Right ventricle myocardium inferior (tissue), 1 donor: ENCODE measurements around the gene HORMAD1. TPM values are rescaled to one million over a fixed set of nuclear protein-coding genes. Genes with fewer than 3 reads are reported as not detected.
"Not testable (repeated sequence)": the region's sequence is repeated elsewhere in the genome, so short reads cannot be mapped to it uniquely, and the experiment has no call there.

Experiments used
- ATAC-seq: fragments of 200-7000 bp; cut with Tn5 transposase; one replicate; pipeline ENCODE4 v1.9.1; 2020; ENCODE audit warnings: mild to moderate bottlenecking, moderate library complexity
- DNase-seq: peaks from one replicate; pipeline ENCODE4 v3.0.0; 2021; ENCODE audit errors: missing footprints
- intact Hi-C: fragments of 100-400 bp; cut with DNase I; formaldehyde crosslinking; loops from one replicate; pipeline ENCODE4 v1.11.0; 2022
- long read RNA-seq: library from polyadenylated mRNA; unstranded; transcript quantifications from one replicate; pipeline ENCODE4 v2.0.0, GENCODE V29; 2021
- total RNA-seq: library from RNA; stranded (reverse); fragmentation: NEBNext Ultra II Directional; extraction: Animal tissue kit (Norgen Biotek cat#: 25700); gene quantifications from one replicate; pipeline ENCODE4 v1.2.1, GENCODE V29; 2021
- donor health status: DM: no; HTN: yes; CAD: no; lungs with severe emphysema.

HORMAD1 gene
- total RNA-seq = not detected
- long read RNA-seq = 0 reads

DNA sequence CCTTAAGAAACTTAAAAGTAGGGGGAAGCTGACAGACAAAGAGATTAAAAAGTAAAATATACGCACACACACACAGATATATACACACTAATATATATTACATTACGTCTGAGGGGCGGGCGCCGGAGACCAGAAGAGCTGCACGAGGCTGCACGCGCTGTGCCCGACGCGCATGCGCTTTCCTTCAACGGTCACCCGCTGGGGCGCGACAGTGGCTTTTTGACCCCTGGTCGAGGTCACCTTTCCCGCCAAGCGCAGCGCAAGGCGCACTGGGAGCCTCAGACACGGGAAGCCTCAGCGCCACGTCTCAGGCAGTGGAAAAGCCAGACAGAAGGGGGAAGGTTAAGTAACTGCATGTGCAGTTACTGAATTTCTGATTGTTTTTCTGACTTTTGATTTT is at the start of gene HORMAD1:
Gene HORMAD1, minus strand, starts transcription at position 193 of the 400 bp plus-strand sequence. CDS start 1,390 bp downstream, outside the sequence.
- intact Hi-C loops = no loop called here
- DNase-seq (no peak), ATAC-seq (no peak)

DNA sequence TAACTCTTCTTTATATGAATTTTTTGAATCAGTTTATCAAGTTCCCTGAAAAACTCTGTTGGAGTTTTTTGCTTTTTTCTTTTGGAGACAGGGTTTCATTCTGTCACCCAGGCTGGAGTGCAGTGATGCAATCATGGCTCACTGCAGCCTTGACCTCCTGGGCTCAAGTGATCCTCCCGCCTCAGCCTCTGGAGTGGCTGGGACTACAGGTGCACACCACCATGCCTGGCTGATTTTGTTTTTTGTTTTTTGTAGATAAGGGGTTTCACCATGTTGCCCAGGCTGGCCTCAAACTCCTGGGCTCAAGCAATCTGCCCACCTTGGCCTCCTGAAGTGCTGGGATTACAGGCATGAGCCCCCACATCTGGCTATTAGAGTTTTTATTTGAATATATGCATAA is 47.0 kb upstream of the HORMAD1 start:
- ATAC-seq, intact Hi-C loops, DNase-seq: not testable (repeated sequence)

- ATAC-seq, DNase-seq, intact Hi-C loops: not testable (repeated sequence)
Measured at GRCh38 chr1:150765977-150766301, 45.2 kb upstream of the HORMAD1 start.

GRCh38 chr1:150765296-150765976 is 44.7 kb upstream of the HORMAD1 start, which contains the start of gene CTSS:
TSS of gene CTSS (minus strand) at chr1:150765778. CDS start at chr1:150764763, 1,015 bp downstream.
- ATAC-seq = peak; percentile 50
- intact Hi-C loops = no loop called here
- DNase-seq = no peak

DNA sequence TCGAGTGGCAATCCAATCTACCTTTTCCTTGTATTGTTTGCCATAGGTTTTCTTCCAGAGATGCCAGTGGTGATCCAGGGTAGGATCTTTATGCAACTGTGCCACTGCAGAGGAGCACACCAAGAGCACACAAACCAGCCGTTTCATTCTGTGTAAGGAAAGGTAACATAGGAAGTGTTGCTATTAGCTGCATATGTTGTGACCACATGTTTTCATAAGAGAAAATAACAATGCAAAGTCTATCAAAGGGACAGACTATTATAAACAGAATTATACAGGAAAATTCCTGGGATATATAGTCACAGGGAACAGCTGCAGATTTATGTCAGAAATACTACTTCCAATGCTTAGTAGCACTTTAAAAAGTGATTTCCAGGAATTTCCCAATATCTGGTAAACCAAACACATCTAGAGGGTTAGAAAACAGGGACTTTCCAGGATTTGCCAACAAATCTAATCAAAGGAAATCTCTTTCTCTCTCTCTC is 44.0 kb upstream of the HORMAD1 start:
- intact Hi-C loops = no loop called here
- ATAC-seq (no peak), DNase-seq (no peak)

- no peak for DNase-seq
- intact Hi-C loops = no loop called here
- no peak for ATAC-seq
Measured at GRCh38 chr1:150763018-150763417, 42.3 kb upstream of the HORMAD1 start.

- intact Hi-C loops = no loop called here
- DNase-seq (no peak), ATAC-seq (no peak)
Measured at GRCh38 chr1:150762552-150762951, 41.9 kb upstream of the HORMAD1 start.

DNA sequence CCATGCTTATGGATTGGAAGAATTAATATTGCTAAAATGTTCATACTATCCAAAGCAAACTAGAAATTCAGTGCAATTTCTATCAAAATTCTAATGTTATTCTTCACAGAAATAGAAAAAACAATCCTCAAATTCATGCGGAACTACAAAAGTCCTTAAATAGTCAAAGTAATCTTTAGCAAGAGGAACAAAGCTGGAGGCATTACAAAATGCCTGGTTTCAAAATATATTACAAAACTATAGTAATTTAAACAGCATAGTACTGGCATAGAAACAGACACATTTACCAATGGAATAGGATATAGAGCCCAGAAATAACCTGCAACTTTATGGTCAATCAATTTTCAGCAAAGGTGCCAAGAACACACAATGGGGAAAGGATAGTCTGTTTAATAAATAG is 41.1 kb upstream of the HORMAD1 start:
- no peak for ATAC-seq
- intact Hi-C loops = no loop called here
- no peak for DNase-seq

GRCh38 chr1:150760013-150760412 is 39.3 kb upstream of the HORMAD1 start:
- no peak for ATAC-seq

GRCh38 chr1:150753416-150753815 is 32.7 kb upstream of the HORMAD1 start:
- intact Hi-C loops = no loop called here
- ATAC-seq (no peak), DNase-seq (no peak)

More at GRCh38 chr1:150760013-150760412, 39.3 kb upstream of the HORMAD1 start:
- DNase-seq = no peak
- intact Hi-C loops = no loop called here

DNA sequence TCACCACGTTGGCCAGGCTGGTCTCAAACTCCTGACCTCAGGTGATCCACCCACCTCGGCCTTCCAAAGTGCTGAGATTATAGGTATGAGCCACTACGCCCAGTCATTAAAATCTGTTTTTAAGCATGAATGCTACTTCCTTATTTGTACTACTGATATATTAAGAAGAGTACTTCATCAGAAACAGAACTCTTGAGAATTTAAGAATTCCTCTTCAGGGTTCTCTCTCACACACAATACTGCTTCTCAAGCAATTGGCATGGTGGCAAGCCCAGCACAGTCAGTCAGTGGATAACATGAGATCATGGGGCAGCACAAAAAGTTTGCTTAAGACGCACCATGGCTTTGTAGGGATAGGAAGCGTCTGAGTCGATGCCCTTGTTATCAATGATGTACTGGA is 30.7 kb upstream of the HORMAD1 start:
- intact Hi-C loops = no loop called here
- ATAC-seq (no peak), DNase-seq (no peak)

DNA sequence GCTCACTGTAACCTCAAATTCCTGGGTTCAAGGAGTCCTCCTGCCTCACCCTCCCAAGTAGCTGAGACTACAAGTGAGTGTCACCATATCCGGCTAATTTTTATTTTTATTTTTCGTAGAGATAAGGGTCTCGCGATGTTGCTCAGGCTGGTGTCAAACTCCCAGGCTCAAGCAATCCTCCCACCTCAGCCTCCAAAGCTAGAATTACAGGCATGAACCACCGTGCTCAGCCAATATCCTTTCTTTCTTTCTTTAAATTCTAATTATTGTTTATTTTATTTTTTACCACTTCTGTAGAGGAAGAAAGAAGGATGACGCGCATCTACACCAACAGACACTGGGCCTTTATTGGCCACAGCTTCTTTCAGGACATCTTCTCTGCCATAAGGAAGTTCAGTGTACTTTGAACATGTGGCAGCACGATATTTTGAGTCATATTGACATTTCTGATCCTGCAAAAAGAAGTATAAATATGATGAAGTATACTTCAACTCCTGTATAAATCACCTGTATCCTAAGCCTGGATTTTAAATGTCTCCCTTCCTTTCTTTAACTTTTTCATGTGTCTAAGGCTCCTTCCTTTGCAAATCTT is 29.1 kb upstream of the HORMAD1 start:
- DNase-seq = no peak
- intact Hi-C loops = no loop called here
- ATAC-seq = no peak

- no peak for DNase-seq
- ATAC-seq = no peak
- intact Hi-C loops = no loop called here
Measured at GRCh38 chr1:150748878-150749719, 28.4 kb upstream of the HORMAD1 start.

DNA sequence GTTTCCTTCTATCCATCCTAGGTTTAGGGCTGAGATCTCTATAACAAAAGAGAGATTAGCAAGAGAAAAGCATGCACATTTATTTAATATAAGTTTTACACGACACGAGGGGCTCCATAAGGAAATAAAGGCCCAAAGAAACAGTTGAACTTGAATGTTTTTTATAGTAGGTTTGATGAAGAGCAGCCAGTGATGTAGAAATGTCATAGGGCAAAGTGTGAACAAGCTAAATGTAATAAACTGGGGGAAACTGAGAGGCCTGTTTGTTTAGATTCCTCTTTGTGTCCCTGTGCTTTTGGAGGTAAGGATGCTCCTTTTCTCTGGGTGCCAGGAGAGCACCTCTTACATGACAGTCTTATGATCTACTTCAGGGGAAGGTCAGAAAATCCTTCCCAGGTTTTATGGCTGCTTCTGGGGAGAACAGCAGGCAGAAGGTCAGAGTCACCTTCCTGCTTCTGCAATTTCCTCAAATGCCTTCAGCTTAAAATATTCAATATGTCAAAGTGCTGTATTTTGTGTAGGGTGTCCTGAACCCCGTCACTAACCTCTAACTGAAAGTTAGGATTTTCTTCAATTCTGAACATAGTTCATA is 9.5 kb upstream of the HORMAD1 start:
- DNase-seq = no peak
- no peak for ATAC-seq
- intact Hi-C loops = no loop called here

GRCh38 chr1:150724336-150724735 is 3.6 kb upstream of the HORMAD1 start:
- DNase-seq = no peak
- intact Hi-C loops = no loop called here
- ATAC-seq = no peak

GRCh38 chr1:150720098-150720497 is 597 bp downstream of the HORMAD1 start:
- no peak for ATAC-seq
- intact Hi-C loops = no loop called here
- DNase-seq = no peak

DNA sequence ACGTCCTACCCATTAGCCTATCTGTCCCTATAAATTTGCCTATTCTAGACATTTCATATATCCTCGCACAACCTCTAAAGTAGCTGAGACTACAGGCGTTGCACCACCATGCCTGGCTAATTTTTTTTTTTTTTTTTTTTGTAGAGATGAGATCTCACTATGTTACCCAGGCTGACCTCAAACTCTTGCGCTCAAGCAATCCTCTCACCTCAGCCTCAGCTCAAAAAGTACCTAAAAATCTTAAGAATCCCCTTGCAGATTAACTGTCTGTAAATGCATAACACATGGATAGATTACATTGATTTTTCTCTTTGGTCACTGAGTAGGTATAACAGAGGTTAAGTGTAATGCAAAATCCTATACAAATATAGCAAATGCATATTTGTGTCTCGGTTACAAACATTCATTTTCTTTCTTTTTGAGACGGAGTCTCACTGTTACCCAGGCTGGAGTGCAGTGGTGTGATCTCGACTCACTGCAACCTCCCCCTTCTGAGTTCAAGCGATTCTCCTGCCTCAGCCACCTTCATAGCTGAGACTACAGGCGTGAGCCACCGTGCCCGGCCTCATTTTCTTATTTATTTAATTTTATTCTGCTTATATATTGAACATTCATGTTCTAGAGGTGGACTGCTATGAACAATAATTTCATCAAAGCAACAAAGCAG is 2.3 kb downstream of the HORMAD1 start:
- ATAC-seq (no peak), DNase-seq (no peak)
- intact Hi-C loops = no loop called here

DNA sequence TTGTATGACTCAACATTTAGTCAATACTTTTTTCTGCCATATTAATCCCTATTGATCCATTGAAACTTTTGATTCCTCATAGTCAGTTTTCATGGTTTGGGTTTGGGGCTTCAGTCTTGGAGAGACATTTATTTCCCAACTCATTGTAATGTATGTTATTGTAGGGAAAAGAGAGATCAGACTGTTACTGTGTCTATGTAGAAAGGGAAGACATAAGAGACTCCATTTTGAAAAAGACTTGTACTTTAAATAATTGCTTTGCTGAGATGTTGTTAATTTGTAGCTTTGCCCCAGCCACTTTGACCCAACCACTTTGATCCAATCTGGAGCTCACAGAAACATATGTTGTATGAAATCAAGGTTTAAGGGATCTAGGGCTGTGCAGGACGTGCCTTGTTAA is 11.7 kb downstream of the HORMAD1 start:
- DNase-seq, ATAC-seq, intact Hi-C loops: not testable (repeated sequence)

- intact Hi-C loops = no loop called here
- DNase-seq (no peak), ATAC-seq (no peak)
Measured at GRCh38 chr1:150708595-150708994, 12.1 kb downstream of the HORMAD1 start.
